HG02588 (cell line): ENCODE measurements around the gene NPEPL1.

ENCODE experiments used
- ATAC-seq: cut with Tn5 transposase; IDR thresholded peaks from one replicate; pipeline ENCODE4 v1.9.1; 2021; ENCODE audit warnings: mild to moderate bottlenecking, moderate library complexity; ENCODE audit not compliant: unreplicated experiment

Gene NPEPL1

DNA sequence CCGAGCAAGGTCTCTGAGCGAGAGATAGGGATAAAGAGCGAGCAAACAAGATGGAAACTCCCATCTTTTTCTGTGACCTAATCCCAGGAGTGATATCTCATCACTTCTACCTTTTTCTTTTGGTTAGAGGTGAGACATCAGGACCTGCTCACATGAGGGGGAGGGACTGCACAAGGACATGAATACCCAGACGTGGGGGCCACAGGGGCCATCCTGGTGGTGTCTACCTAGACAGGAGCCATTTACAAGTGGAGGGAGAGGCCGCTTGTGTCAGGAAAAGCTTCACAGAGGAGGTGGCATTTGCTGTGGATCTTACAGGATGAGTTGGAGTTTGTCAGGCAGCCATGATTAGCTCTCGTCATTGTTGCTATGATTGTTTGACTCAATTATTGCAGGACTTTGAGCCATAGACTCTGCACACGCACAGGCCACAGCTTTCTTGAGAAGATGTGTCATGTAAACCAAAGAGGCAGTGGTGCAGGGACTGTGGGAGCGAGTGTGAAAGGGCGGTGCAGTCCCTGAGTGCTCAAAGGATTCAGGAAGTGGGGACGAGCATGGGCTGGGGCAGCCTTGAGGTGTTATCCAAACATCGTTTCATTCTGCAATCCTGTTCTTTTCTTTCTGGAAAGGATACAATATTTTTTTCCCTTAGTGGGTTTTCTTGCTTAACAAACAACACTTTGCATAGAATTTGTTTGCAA lies 7.7 kb downstream of the NPEPL1 start:
- no peak for ATAC-seq

DNA sequence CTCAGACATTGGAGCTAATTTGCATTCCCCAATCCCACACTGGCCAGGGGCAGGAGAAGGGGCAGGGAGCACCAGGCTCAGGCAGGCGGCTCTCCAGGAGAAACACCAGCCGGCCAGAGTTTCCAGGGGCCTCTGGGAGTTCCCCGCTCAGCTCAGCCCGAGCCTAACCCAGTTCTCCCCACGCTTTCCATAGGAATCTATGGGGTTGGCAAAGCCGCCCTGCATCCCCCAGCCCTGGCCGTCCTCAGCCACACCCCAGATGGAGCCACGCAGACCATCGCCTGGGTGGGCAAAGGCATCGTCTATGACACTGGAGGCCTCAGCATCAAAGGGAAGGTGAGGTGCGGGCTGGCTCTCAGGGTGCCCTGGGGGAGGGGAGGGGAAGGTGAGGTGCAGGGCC lies 8.2 kb downstream of the NPEPL1 start:
- no peak for ATAC-seq

DNA sequence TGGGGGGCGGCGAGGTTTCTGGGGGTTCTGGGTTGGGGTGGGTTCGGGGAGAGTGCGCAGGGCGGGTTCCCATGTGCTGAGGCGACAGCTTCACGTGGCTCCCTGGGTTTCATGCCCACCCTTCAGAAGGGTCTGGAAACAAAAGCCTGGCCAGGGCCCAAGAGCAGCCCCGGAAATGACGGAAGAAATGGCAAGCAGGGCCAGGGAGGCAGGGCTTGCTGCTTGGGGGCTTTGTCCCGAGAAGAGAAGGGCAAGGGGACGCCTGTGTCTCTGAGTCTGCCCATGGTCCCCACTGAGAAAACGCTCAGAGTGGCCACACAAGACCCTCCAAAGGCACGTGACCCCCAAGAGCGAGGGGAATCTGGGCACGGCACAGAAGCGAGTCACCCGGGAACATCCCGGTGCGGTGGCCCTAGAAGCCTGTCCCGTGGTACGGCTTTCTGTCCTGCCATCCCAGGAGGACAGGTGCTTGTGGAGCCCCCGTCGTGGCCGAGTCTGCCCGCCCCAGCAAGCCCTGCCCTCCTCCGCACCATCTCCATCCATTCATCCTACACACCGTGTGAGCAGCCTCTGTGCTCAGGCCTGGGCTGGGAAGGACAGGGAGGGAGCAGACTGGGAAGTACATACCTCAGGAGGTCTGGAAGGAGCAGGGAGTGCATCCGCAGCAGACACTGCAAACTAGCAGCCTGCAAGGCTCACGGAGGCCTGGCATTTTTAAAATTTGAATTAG lies 9.0 kb downstream of the NPEPL1 start:
- no peak for ATAC-seq

DNA sequence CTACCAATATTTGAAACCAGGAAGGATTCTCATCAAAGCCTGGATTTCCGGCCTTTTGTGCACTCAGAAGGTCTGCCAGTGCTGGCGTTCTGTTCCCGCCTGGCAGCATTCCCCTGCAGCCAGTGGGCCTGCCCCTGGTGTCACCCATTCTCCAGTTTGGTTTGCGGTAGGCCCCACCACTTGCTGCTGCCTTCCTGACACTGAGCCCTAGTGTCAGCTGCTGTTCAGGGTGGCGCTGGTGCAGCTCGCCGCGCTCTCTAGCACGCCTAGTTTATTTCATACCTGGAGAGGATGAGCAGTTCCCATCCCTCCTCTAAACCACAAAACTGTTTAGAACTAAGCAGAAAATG lies 9.5 kb downstream of the NPEPL1 start:
- no peak for ATAC-seq

DNA sequence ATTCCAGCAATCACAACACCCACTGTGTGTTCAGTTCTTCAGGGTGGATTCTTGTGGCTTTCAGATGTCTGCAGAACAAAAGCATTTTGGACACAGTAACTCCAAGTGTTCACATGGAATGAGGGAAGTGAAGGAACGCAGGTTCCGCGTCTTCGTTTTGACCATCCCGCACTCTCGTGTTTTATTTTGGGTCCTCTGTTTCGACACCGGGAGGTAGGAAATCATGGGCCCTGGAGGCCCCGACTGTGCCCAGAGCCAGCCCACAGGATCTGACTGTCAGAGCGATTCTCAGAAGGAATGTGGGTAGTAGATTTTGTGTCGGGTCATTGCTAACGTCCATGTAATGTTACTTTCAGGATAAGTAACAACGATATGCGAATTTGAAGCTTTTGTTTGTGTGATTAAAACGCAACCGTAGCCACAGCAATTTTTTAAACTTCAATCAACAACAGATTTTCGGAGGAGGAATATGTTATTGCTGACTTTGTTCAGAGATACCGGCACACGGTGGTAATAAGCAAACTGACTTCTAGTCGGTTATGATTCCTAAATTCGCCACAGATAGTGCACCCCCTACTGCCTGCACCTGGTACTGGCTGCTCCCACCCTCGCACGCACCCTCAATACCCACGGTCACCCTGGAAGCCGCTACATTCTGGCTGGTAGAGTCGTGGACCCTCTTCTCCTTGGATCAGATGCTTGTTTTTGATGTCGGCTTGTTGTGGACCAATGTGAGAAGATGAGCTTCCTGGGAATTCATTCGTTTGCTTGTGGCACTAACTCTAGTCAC lies 10.5 kb downstream of the NPEPL1 start:
- ATAC-seq = no peak

DNA sequence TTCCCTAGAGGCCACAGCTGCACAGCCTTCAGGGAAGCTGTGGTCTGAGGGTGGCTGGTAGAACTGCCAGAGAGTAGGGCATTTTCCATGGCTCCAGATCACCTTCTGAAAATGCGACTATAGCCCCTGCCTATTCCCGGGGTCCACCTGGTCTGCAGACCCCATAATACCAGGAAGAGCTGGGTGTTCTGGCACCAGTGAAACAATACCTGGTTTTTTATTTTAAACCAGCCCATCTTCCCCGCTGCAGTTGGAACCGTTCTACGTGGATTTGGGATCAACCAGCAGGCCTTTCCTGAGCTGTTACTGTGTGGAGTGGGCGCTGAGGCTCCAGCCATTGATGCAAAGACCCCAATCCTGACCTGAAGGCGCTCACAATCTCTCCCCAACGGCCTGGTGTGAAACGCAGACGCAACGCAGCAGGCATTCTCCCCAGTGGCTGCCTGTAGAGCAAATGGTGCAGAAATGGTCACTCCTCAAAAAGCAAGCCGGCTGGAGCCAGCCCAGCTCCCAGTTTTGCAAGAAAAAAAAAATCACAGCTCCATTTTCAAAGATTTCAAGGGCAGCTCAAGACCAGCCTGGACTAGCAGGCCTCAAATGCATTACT lies 11.3 kb downstream of the NPEPL1 start:
- ATAC-seq = no peak

DNA sequence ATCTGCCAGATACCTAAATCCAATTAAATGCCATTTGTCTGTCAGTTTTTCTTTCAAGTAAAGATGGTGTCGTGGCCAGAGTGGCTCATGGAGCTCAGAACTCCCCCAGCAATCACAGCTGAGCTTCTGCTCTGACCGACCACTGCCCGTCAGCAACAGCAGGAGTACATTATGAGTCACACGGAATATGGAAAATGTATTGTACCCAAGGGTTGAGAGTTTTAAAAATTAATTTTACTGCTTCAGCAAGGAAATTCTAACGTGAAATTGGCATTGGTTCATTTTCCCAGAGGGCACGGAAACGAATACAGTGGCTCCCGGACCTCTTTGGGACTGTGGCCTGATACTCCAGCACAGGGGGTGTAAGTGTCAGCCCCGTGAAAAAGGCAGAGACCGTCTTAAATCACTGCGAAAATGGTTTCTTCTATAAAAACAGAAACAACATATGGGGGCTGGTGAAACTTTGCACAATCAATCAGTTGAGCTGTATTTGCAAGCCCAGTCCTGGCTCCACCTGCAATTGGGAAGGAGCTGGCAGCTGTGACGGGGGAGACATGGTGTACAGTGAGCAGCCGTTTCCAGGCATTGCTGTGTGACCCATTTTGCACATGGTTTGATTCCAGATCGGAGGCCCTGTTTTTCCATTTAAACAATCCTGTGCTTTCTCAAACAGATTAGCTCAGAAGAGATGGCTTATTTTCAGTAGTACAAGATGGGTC lies 12.8 kb downstream of the NPEPL1 start:
- no peak for ATAC-seq

DNA sequence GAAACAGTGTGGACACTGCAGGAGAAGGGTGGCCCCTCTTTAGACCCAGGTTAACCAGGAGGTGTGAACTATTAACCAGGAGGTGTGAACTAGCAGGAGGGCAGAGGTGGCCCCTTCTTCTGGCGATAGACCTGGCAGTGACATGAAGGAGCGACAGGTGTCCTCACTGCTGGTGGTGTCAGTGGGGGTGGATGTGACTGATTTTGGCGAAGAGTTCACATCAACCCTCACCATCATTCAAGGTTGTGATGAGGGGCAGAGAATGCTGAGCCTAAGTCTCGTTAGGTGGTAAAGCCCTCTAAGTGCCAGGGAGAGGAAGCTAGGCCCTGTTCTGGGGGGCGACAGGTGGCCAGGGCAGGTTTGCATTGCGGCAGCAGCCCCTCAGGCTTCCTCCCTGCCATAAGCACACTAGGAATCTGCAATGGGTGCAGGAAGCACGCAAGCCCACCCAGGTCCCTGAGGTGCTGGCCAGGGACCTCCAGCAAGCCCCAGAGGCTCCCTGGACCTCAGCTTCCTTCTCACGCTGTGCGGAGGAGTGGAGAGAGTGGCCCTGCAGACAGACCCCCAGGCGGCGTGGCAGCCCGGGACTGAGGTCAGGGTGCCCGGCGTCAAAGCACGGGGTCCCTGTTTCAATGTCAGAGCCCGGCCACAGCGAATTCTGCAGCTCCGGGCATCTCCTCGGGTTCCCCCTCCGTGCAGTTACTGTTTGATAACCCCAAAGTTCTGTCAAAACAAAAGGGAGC lies 13.7 kb downstream of the NPEPL1 start:
- ATAC-seq = no peak

DNA sequence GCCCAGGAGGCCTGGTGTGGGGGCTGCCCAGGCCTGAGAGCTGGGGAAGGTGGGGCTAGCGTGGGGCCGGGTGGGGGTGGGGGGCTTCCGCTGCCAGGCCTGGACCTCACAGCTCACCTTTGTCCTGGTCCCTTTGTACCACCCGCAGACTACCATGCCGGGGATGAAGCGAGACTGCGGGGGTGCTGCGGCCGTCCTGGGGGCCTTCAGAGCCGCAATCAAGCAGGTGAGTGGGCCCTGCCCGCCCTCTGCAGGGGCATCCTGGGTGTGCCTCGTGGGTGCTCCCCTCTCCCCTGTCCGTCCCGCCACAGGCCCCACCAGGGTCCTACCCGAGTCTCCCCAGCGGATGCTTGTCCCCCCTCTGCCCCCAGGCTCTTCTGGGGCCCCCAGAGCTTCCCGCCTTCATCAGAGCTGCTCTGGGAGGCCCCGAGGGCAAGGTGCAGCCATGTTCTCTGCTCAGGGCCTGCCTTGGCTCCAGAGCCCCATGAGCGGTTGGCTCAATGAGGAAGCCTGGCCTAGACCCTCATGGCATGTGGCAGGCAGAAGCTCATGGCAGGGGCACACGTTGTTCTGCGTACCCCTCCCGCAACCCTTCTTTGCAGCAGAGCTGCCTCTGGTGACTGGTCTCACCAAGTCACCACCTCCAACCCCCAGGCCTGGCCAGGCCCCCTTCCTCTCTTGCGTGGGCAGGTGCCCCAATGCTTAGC lies 14.5 kb downstream of the NPEPL1 start:
- ATAC-seq = no peak

DNA sequence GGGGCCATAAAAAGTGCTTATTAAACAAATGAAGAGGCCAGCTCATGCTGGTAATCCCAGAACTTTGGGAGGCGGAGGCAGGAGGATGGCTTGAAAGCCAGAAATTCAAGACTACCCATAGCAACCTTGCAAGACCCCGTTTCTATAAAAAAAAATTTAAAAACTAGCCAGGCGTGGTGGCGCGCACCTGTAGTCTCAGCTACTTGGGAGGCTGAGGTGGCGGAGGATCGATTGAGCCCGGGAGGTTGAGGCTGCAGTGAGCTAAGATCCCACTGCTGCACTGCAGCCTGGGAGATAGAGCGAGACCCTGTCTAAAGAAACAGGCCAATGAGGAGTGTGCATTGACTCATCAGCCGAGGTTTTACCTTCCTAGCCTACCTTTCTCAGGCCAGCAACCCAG lies 15.2 kb downstream of the NPEPL1 start:
- ATAC-seq = no peak

DNA sequence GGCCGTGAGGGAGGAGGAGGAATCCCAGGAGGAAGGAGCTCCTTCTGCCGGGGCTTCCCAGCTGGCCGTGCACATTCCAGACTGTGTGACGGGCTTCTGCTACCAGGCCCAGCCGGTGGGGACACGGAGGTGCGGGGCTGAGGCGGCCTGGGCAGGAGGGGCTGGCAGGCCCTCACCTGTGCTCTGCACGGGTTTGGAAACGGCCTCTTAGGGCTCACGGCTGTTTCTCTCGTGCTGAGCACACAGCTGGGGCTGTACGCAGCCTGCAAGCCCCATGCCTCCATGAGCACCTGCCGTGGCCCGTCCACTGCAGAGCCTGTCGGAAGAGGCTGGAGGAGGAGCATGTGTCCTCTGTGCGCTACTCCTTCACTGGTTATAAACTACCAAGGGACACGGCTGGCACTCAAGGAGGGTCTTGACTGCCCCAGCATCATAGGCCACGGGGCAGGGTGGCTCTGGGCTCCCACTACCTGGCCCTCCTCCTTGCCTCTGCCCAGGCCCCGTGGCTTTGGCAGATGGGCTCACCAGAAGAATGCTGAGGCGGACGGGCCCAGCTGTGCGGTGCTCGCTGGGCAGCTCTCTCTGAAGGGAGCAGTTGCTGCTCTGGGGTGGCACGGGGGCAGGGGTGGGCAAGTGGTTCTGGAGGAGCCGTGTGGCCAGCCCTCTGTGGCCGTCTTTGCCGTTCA lies 15.8 kb downstream of the NPEPL1 start:
- no peak for ATAC-seq

DNA sequence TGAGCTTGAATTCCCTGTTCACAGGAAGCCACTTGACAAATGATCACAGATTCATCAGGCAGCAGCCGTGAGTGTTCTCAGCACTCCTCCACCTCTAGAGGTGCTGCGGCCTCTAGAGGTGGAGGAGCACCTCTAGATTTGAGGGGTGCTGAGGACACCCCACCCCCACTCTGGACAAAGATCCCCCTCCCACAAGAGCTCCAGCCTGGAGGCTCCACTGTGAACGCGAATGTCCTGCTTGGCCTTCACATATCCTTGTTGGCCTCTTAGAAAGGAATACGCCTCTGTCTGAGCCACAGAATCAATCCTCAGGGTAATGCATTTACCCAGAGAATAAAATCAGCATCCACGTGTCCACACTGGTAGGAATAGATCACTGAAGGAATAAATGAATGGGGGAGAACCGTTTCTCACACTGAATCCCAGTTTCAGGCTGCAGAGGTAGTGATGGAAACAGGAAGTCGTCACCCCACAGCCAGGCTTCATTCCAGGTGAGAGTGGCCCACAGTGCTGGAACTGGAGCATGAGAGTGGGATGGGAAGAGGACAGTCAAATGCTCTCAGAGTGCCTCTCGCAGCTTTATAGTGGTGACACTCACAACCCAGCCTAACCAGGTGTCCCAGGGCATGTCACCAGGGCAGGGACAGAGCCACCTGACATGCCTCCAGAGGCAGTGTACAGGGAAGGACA lies 16.6 kb downstream of the NPEPL1 start:
- no peak for ATAC-seq

DNA sequence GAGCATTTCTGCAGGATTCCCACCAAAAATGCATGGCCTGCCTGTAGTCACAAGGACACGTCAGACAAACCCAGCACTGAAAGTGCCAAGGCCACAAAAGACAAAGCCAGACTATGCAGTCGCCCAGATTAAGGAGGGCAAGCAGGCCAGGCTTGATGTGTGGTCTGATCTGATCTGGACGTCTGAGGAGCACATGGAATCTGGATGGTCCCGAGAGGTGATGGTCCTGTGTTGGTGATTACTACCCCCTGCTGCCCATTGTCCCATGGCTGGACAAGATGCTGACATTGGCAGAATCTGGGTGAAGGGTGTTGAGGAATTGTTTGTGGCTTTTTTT lies 17.1 kb downstream of the NPEPL1 start:
- ATAC-seq = no peak

DNA sequence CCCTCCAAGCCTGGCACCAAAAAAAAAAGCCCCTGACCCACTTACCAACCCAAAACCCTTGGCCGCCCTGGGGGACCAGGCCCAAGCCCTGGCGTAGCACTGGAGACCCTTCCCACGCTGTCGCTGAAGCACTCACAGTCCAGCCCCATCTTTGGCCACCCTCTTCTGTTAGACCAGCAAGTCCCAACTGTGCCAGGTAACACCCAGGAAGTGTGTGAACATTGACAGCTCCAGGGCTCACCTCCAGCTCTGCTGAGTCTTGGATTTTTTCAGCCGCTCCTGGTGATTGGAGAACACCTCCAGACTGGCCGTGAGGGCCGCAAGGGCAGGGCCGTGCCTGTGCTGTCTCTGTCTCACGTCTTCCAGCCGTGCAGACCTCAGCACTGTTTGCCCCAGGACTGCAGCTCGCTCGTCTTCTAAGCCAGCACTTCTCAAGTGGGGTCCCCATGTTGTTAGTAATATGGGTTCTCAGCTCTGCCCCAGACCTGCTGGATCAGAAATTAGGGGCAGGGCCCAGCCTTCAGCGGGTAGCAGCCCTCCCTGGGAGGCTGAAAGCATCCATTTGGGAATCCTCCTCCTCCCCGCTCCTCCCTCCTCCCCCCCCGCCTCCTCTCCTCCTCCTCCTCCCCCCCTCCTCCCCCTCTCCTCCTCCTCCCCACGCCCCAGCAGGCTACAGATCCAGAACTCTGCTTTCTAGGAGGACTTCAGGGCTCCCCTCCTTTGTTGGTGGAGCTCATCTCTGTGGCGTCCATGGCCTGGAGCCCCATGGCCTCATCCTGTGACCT lies 18.1 kb downstream of the NPEPL1 start:
- ATAC-seq = no peak

DNA sequence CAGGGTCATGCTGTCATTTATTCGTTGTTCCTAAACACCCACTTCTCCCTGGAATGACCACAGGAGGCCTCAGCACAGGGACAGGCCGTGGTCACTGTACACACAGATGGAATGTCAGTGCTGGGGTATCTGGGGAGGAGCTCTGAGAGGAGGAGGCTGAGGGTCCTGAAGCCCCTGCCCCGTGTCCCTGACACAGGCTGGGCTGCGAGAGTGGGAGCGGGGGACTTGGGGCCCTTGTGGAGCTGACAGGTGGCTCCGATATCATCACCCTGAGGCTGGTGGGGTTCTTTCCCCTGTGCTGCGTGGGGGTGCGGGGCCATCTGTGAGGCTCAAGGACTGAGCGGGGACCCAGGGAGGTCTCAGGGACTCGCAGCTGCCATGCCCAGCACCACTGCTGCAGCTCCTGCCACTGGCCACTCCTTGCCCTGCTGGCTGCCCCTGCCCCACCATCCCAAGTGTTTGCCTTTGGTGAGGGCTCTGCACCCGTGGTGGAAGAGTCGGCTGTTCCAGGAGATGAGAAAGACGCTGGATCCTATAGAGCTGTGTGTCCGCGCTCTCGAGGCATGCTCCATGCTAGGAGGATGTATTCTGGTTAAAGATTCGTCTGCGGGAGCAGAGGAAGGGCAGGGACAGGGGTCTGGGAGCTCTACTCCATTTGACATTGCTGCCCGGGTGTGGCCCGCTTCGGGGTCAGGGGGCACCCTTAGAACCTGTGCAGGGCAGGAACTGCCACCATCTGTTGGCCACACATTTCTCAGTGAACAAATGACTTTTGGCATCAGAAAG lies 18.9 kb downstream of the NPEPL1 start:
- ATAC-seq = no peak

DNA sequence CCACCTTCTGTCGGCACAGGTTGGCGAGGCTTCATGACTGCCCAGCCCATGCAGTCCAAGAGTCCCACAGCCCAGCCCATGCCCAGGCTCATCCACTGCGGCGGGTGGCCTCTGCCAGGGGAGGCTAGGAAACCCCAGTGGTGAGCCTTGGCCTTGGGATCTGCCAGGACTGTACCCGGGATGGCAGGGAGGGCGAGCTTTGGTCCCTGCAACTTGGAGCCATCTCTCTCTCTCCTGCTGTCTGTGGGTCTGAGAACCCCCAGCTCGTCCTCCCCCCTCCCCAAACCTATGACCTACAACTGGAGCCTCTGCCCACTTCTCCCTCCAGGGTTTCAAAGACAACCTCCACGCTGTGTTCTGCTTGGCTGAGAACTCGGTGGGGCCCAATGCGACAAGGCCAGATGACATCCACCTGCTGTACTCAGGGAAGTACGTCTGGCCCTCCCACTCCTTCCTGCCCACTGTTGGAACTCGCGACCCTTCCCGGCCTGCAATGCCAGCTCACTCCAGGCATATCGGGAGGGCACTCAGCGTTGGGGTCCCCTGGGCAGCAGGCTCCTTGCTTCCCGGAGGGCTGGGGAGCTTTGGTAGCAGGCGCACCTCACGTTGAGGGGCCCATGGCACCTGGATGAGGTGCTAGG lies 19.7 kb downstream of the NPEPL1 start:
- ATAC-seq = no peak
